Activated T-helper 1 cell treated with anti-CD3 and anti-CD28 coated beads, Interleukin-12 subunit alpha, Interleukin-12 subunit beta, Interleukin-2, Interleukin-4 antibody, amounts not matched to agents 30 ng/mL and 10 ng/mL and 1 ng/mL, durations not matched to agents 14 hours and 24 hours and 36 hours (primary cell): ENCODE measurements around the gene ALOX12B. TPM values are rescaled to one million over a fixed set of nuclear protein-coding genes. Genes with fewer than 3 reads are reported as not detected.
"Not testable (repeated sequence)": the region's sequence is repeated elsewhere in the genome, so short reads cannot be mapped to it uniquely, and the experiment has no call there.

Experiments used
- DNase-seq: peaks from one replicate; pipeline ENCODE4 v3.0.0; 2021; ENCODE audit warnings: low spot score
- H3K27ac Mint-ChIP-seq: one replicate; pipeline ENCODE4 v1.8.0; 2021; ENCODE audit warnings: mild to moderate bottlenecking, mixed read lengths
- H3K27me3 Mint-ChIP-seq: one replicate; pipeline ENCODE4 v1.8.0; 2022; ENCODE audit warnings: mild to moderate bottlenecking, moderate library complexity, mixed read lengths; ENCODE audit not compliant: insufficient read depth
- H3K36me3 Mint-ChIP-seq: one replicate; pipeline ENCODE4 v1.8.0; 2021; ENCODE audit warnings: low read depth, mixed read lengths
- H3K4me1 Mint-ChIP-seq: one replicate; pipeline ENCODE4 v1.8.0; 2021; ENCODE audit warnings: low read depth, mixed read lengths
- H3K4me3 Mint-ChIP-seq: one replicate; pipeline ENCODE4 v1.8.0; 2021; ENCODE audit warnings: mild to moderate bottlenecking, moderate library complexity, mixed read lengths
- H3K9me3 Mint-ChIP-seq: one replicate; pipeline ENCODE4 v1.8.0; 2021; ENCODE audit warnings: mixed read lengths
- intact Hi-C: fragments of 100-400 bp; cut with micrococcal nuclease; formaldehyde crosslinking; loops from one replicate; pipeline ENCODE4 v1.15.1; 2024
- total RNA-seq: library from RNA; stranded (reverse); gene quantifications from 2 replicates; pipeline ENCODE4 v1.2.3, GENCODE V29; 2022

ALOX12B gene
- total RNA-seq, 1 donor from 2014 or later, result 0.78 TPM

DNA sequence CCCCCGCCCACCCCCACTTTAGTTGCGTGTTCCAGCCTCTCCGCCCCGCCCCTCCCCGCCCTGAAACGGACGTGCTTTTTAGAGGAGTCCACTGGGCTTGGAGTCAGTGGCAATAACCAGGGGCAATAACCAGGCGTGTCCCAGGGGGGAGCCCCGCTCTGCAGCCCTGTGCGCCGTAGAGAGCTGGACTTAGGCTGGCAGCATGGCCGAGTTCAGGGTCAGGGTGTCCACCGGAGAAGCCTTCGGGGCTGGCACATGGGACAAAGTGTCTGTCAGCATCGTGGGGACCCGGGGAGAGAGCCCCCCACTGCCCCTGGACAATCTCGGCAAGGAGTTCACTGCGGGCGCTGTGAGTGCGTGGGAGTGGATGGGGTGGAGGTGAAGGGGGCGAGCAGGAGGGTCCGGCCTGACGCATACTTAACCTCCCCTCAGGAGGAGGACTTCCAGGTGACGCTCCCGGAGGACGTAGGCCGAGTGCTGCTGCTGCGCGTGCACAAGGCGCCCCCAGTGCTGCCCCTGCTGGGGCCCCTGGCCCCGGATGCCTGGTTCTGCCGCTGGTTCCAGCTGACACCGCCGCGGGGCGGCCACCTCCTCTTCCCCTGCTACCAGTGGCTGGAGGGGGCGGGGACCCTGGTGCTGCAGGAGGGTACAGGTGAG lies 48.4 kb downstream of the ALOX12B start, which contains the start of gene ALOX15B:
TSS of gene ALOX15B (plus strand) at position 106 of the 657 bp plus-strand sequence. CDS start at position 203, 97 bp downstream.
- DNase-seq, result no peak
- peaks cover 36% of the 10 kb centered on the region for H3K27me3 Mint-ChIP-seq
- no peaks in the 10 kb centered on the region for H3K9me3 Mint-ChIP-seq
- no peak within 1 kb of the TSS for H3K4me3 Mint-ChIP-seq
- H3K27ac Mint-ChIP-seq, result no peak within 1 kb of the TSS
- no peaks in the 10 kb centered on the region for H3K36me3 Mint-ChIP-seq
- intact Hi-C loops, result no loop called here
- no peaks in the 10 kb centered on the region for H3K4me1 Mint-ChIP-seq

- Mint-ChIP-seq H3K27ac (no peak overlapping the region), H3K27me3 (peaks cover 35% of the 10 kb centered on the region), H3K36me3 (no peaks in the 10 kb centered on the region)
These were observed 55.1 kb downstream of the ALOX12B start for GRCh38 chr17:8032442-8032841.

GRCh38 chr17:8031950-8032349 lies 55.6 kb downstream of the ALOX12B start:
- H3K4me1 Mint-ChIP-seq, result no peaks in the 10 kb centered on the region
- DNase-seq, result no peak
- H3K9me3 Mint-ChIP-seq, result no peaks in the 10 kb centered on the region
- no peak overlapping the region for H3K27ac Mint-ChIP-seq
- H3K36me3 Mint-ChIP-seq, result no peaks in the 10 kb centered on the region
- H3K4me3 Mint-ChIP-seq, result no peak overlapping the region
- H3K27me3 Mint-ChIP-seq, result peaks cover 37% of the 10 kb centered on the region
- intact Hi-C loops, result no loop called here

More at GRCh38 chr17:8032442-8032841, 55.1 kb downstream of the ALOX12B start:
- no peak for DNase-seq
- H3K9me3 Mint-ChIP-seq, result no peaks in the 10 kb centered on the region
- no peaks in the 10 kb centered on the region for H3K4me1 Mint-ChIP-seq
- no peak overlapping the region for H3K4me3 Mint-ChIP-seq
- intact Hi-C loops, result no loop called here

- H3K4me3 Mint-ChIP-seq, result no peak overlapping the region
- H3K9me3 Mint-ChIP-seq, result no peaks in the 10 kb centered on the region
- peaks cover 38% of the 10 kb centered on the region for H3K27me3 Mint-ChIP-seq
- intact Hi-C loops, result no loop called here
- H3K4me1 Mint-ChIP-seq, result no peaks in the 10 kb centered on the region
- no peak overlapping the region for H3K27ac Mint-ChIP-seq
- no peak for DNase-seq
- H3K36me3 Mint-ChIP-seq, result no peaks in the 10 kb centered on the region
These were observed 56.3 kb downstream of the ALOX12B start for GRCh38 chr17:8031261-8031661.

DNA sequence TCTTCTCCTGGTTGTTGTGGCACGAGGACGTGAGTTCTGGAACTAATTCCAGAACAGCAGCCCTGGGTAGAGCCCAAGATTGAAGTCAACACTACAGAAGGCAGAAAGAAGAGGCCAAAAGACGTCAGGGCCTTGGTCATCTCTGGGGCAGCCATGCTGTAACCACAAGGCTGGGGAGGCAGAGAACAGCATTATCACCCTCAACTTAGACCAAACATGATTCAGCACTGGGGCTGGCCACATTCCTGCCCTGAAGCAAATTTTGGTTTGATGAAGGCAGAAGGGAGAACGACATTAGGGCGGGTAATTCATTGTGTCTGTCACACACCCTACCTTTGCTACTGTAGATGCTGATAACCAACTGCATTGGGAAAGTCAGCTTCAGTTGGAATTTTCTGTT lies 58.4 kb downstream of the ALOX12B start:
- intact Hi-C loops, result no loop called here
- peaks cover 27% of the 10 kb centered on the region for H3K27me3 Mint-ChIP-seq
- H3K4me3 Mint-ChIP-seq, result no peak overlapping the region
- no peak overlapping the region for H3K27ac Mint-ChIP-seq
- no peaks in the 10 kb centered on the region for H3K9me3 Mint-ChIP-seq
- no peaks in the 10 kb centered on the region for H3K36me3 Mint-ChIP-seq
- no peak for DNase-seq
- H3K4me1 Mint-ChIP-seq, result no peaks in the 10 kb centered on the region

- H3K27ac Mint-ChIP-seq, result no peak overlapping the region
- H3K36me3 Mint-ChIP-seq, result no peaks in the 10 kb centered on the region
- peaks cover 14% of the 10 kb centered on the region for H3K27me3 Mint-ChIP-seq
- no peaks in the 10 kb centered on the region for H3K9me3 Mint-ChIP-seq
- no peaks in the 10 kb centered on the region for H3K4me1 Mint-ChIP-seq
- intact Hi-C loops, result no loop called here
- DNase-seq, result no peak
- no peak overlapping the region for H3K4me3 Mint-ChIP-seq
These were observed 62.2 kb downstream of the ALOX12B start for GRCh38 chr17:8025176-8025911.

GRCh38 chr17:8024161-8024560 lies 63.4 kb downstream of the ALOX12B start:
- H3K9me3 Mint-ChIP-seq, H3K27ac Mint-ChIP-seq, H3K36me3 Mint-ChIP-seq, intact Hi-C loops, H3K4me1 Mint-ChIP-seq, DNase-seq, H3K4me3 Mint-ChIP-seq: not testable (repeated sequence)
- peaks cover 15% of the 10 kb centered on the region for H3K27me3 Mint-ChIP-seq

Other genes starting within 250 kb of the ALOX12B start
- gene TMEM88, start 232.7 kb downstream of the ALOX12B start, total RNA-seq, result 7.4 TPM in 2 replicates
- 36.4 and 43.5 TPM in 2 replicates for gene NAA38, start 230.2 kb downstream of the ALOX12B start, total RNA-seq
- gene CYB5D1, start 229.7 kb downstream of the ALOX12B start, total RNA-seq, result 11.8 and 12.7 TPM in 2 replicates
- 125 and 133 TPM in 2 replicates for gene CHD3, start 198.9 kb downstream of the ALOX12B start, total RNA-seq
- 6.2 and 6.3 TPM in 2 replicates for gene RNF227, start 171.4 kb downstream of the ALOX12B start, total RNA-seq
- gene KCNAB3, start 157.9 kb downstream of the ALOX12B start, total RNA-seq, result 9.9 and 10.8 TPM in 2 replicates
- 153 and 162 TPM in 2 replicates for gene TRAPPC1, start 155.8 kb downstream of the ALOX12B start, total RNA-seq
- 53.5 and 54.7 TPM in 2 replicates for gene CNTROB, start 155.5 kb downstream of the ALOX12B start, total RNA-seq
- not detected in 2 replicates for gene GUCY2D, start 85.1 kb downstream of the ALOX12B start, total RNA-seq
- not detected in 2 replicates for gene ALOX15B, start 48.7 kb downstream of the ALOX12B start, total RNA-seq
- gene ALOXE3, start 30.8 kb upstream of the ALOX12B start, total RNA-seq, result 0.10 TPM in 1 of 2 replicates, not detected in the other
- gene HES7, start 36.4 kb upstream of the ALOX12B start, total RNA-seq, result 0.88 and 1.8 TPM in 2 replicates
- 36.9 and 37.4 TPM in 2 replicates for gene PER1, start 64.7 kb upstream of the ALOX12B start, total RNA-seq
- gene VAMP2, start 75.2 kb upstream of the ALOX12B start, total RNA-seq, result 54.7 and 55.9 TPM in 2 replicates
- gene TMEM107, start 88.7 kb upstream of the ALOX12B start, total RNA-seq, result 19.3 and 20.8 TPM in 2 replicates
- gene BORCS6, start 102.5 kb upstream of the ALOX12B start, total RNA-seq, result 6.3 and 6.7 TPM in 2 replicates
- 82.2 and 88.7 TPM in 2 replicates for gene AURKB, start 122.9 kb upstream of the ALOX12B start, total RNA-seq
- gene CTC1, start 160.3 kb upstream of the ALOX12B start, total RNA-seq, result 68.5 and 76.3 TPM in 2 replicates
- 189 and 204 TPM in 2 replicates for gene PFAS, start 161.6 kb upstream of the ALOX12B start, total RNA-seq
- 52.9 and 57.9 TPM in 2 replicates for gene RANGRF, start 201.0 kb upstream of the ALOX12B start, total RNA-seq
- gene SLC25A35, start 207.7 kb upstream of the ALOX12B start, total RNA-seq, result 5.3 and 5.5 TPM in 2 replicates
- not detected in 2 replicates for gene ARHGEF15, start 222.5 kb upstream of the ALOX12B start, total RNA-seq